K562 (cell line): ENCODE results near the gene STON1. TPM values are rescaled to one million over a fixed set of nuclear protein-coding genes. Genes with fewer than 3 reads are reported as not detected.

Source experiments
- COPS2 ChIP-seq: fragments of 450-650 bp; conservative IDR thresholded peaks from 2 replicates; pipeline ENCODE4 v1.6.1; 2016; ENCODE audit warnings: mild to moderate bottlenecking, moderate library complexity
- FOXJ2 ChIP-seq: fragments of 200-800 bp; sonication (Bioruptor generic); IDR thresholded peaks from 2 replicates; pipeline ENCODE4 v1.6.1; 2016; ENCODE audit warnings: missing genetic modification characterization, missing compliant biosample characterization
- GABPB2 ChIP-seq: fragments of 250-450 bp; sonication (Bioruptor Pico); conservative IDR thresholded peaks from 2 replicates; pipeline ENCODE4 v1.5.1; 2021; ENCODE audit warnings: mild to moderate bottlenecking
- HOXB6 ChIP-seq: fragments of 250-450 bp; sonication (Bioruptor Pico); IDR thresholded peaks from 2 replicates; pipeline ENCODE4 v1.5.1; 2022; ENCODE audit warnings: mild to moderate bottlenecking, borderline replicate concordance
- NFATC3 ChIP-seq: fragments of 450-650 bp; IDR thresholded peaks from 2 replicates; pipeline ENCODE4 v1.6.1; 2017; ENCODE audit warnings: mild to moderate bottlenecking
- PTRF ChIP-seq: fragments of 450-650 bp; IDR thresholded peaks from 2 replicates; pipeline ENCODE4 v1.6.1; 2016; ENCODE audit warnings: mild to moderate bottlenecking, missing genetic modification characterization, missing compliant biosample characterization
- ZNF146 ChIP-seq: IDR thresholded peaks from one replicate; pipeline ENCODE4 v1.6.1; 2018; ENCODE audit warnings: missing compliant biosample characterization; ENCODE audit not compliant: unreplicated experiment
- polyA plus RNA-seq, 8 experiments: library from polyadenylated mRNA; depleted of rRNA in 4 of 8; stranded (reverse) in 5 of 8; unstranded in 3 of 8; fragments of >200 nt; fragmentation: Nextera tagmentation in 2 of 8; fragmentation: Illumina TruSeq in 1 of 8; extraction: Ambion mirVana in 2 of 8; extraction: Trizol in 1 of 8; gene quantifications; 2 replicates each; pipeline versions ENCODE4 v1.2.1 to v1.2.3, GENCODE V29; 2011 to 2014; ENCODE audit warnings: inconsistent platforms in 1 of 8, missing spikeins in 1 of 8
- total RNA-seq, 7 experiments: library from RNA; depleted of rRNA in 6 of 7; stranded (reverse); fragments of >200 nt in 6 of 7; fragmentation: Illumina TruSeq in 2 of 7; extraction: Trizol in 2 of 7; gene quantifications; 2 replicates each; pipeline versions ENCODE4 v1.2.1 to v1.2.3, GENCODE V29; 2011 to 2021; ENCODE audit warnings: low replicate concordance in 1 of 7
- TF ChIP-seq, protein P1 (sequence below), 2 experiments: fragments of 450-650 bp; formaldehyde crosslinking in 1 of 2; IDR thresholded peaks; 2 replicates each; pipeline versions ENCODE4 v1.4.0 to v1.6.1; 2014 to 2020; ENCODE audit warnings: mild to moderate bottlenecking in 2 of 2, borderline replicate concordance in 1 of 2, low read depth in 1 of 2

STON1 gene
- total and polyA plus RNA-seq, 9 of the 15 experiments (the other 6 are each of a cell fraction or from before 2014, with no cell fraction given) = 0.07 to 1.2 (median 0.55) TPM

DNA sequence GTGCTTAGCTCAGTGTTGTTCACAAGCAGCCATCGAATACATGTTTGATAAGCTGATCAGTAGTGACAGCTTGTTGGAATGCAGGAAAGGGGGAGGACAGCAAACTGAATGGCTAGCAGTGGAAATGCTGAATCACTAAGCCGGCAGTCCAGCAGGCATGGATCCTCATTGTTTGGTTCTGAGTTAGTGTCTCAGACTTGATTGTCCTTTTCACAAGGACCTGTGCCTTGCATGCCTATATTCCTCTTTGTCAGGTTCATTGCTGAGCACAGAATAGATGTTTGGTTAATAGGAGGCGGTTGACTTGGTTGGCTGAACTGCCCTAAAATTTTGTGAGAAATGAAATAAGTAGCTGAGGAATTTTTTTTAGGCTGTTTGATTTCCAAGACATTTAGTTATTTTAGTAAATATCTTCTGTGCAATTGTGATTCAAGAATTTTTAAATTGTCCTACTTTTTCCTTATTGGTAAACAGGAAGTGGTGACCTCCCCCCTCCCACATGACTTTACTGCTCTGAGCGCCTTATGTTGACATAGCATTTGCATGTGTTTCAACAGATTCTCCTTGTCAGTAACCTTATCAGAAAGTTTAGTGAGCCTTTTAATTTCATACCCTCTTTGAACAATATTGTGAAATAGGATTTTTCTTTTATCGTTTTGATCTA, 21.4 kb upstream of the STON1 start (continued):
- TF ChIP-seq, protein P1, sequence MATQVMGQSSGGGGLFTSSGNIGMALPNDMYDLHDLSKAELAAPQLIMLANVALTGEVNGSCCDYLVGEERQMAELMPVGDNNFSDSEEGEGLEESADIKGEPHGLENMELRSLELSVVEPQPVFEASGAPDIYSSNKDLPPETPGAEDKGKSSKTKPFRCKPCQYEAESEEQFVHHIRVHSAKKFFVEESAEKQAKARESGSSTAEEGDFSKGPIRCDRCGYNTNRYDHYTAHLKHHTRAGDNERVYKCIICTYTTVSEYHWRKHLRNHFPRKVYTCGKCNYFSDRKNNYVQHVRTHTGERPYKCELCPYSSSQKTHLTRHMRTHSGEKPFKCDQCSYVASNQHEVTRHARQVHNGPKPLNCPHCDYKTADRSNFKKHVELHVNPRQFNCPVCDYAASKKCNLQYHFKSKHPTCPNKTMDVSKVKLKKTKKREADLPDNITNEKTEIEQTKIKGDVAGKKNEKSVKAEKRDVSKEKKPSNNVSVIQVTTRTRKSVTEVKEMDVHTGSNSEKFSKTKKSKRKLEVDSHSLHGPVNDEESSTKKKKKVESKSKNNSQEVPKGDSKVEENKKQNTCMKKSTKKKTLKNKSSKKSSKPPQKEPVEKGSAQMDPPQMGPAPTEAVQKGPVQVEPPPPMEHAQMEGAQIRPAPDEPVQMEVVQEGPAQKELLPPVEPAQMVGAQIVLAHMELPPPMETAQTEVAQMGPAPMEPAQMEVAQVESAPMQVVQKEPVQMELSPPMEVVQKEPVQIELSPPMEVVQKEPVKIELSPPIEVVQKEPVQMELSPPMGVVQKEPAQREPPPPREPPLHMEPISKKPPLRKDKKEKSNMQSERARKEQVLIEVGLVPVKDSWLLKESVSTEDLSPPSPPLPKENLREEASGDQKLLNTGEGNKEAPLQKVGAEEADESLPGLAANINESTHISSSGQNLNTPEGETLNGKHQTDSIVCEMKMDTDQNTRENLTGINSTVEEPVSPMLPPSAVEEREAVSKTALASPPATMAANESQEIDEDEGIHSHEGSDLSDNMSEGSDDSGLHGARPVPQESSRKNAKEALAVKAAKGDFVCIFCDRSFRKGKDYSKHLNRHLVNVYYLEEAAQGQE (IDR thresholded peaks at IDR 0.05; ENCODE audit: borderline replicate concordance) = no peak
- TF ChIP-seq, protein P1 (CRISPR knock-in tag; IDR thresholded peaks at IDR 0.05; ENCODE audit: low read depth) = no peak
- TF ChIP-seq FOXJ2 (peak; percentile 63; the same call in 1 of the 2 replicates), ZNF146 (CRISPR knock-in tag) (no peak), GABPB2 (CRISPR knock-in tag) (no peak), NFATC3 (no peak), HOXB6 (CRISPR knock-in tag) (no peak), COPS2 (no peak), PTRF (tag) (no peak)
